Central memory CD8-positive, alpha-beta T cell (primary cell): ENCODE data around the gene KIZ.
A peak's percentile ranks its signal among the peaks of the same experiment; 100 is the strongest.

Source experiments
- ATAC-seq: fragments of 150-1000 bp; cut with Tn5 transposase; replicated peaks from 2 replicates; pipeline ENCODE4 v1.10.0; 2022; ENCODE audit warnings: mild to moderate bottlenecking, moderate FRiP score, moderate number of reproducible peaks; ENCODE audit not compliant: poor library complexity, severe bottlenecking; ENCODE audit errors: extremely low read depth
- DNase-seq, 2 donors: peaks; one replicate each; pipeline ENCODE4 v3.0.0; 2021; ENCODE audit warnings: low spot score in 2 of 2
- H3K27ac Mint-ChIP-seq: one replicate; pipeline ENCODE4 v1.8.0; 2022; ENCODE audit warnings: low read depth, mild to moderate bottlenecking, moderate library complexity, mixed read lengths
- H3K27me3 Mint-ChIP-seq: one replicate; pipeline ENCODE4 v1.8.0; 2022; ENCODE audit warnings: mixed read lengths
- H3K36me3 Mint-ChIP-seq: one replicate; pipeline ENCODE4 v1.8.0; 2022; ENCODE audit warnings: mild to moderate bottlenecking, moderate library complexity, mixed read lengths; ENCODE audit not compliant: insufficient read depth
- H3K4me1 Mint-ChIP-seq: one replicate; pipeline ENCODE4 v1.8.0; 2022; ENCODE audit warnings: mixed read lengths
- H3K4me3 Mint-ChIP-seq: one replicate; pipeline ENCODE4 v1.8.0; 2022; ENCODE audit warnings: mild to moderate bottlenecking, moderate library complexity, mixed read lengths
- H3K9me3 Mint-ChIP-seq: one replicate; pipeline ENCODE4 v1.8.0; 2022; ENCODE audit warnings: mixed read lengths

The KIZ gene

DNA sequence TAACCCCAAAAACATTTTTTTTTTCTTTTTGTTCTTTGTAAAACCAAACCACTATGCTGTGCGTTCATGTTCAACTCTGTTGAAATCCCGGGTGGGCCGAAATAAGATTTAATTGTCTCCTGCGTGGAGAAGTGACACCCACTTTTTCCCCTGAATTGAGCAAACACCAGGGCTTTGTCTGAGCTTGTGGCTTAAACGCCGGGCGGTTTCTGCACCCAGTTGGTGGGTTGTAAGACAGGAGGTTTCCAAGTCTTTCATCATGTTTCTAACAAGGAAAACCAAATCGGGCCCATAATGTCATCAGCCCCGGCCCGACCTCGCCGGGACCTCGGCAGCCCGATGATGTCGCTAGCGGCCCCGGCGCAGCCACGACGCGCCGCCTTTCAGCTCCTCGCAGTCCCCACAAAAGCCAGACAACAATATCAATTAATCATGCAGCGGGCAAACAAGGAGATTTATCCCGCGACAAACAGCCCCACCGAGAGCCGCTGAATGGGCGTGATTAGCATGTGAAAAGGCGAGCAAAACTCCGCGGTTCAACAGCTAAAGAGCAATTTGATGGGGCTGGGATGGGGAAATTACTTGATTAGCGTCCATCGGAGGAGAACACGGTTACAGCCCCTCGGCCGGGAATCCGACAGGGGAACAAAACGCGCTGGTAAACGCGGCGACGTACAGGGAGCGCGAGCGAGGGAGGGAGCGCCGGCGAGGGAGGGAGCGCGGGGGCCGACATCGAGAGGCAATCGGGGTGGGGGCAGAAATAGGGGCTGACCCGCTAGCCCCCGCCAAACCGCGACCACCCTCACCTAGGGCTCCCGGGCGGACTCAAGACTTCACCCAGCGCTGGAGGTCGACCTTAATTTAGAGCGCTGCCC, 25.1 kb upstream of the KIZ start:
- H3K4me3 Mint-ChIP-seq = peak overlapping the region; percentile 94
- peaks cover 20% of the 10 kb centered on the region for H3K4me1 Mint-ChIP-seq
- no peaks in the 10 kb centered on the region for H3K9me3 Mint-ChIP-seq
- peak overlapping the region; percentile 93 for H3K27ac Mint-ChIP-seq
- peak; percentile 25 for ATAC-seq
- peaks cover 67% of the 10 kb centered on the region for H3K27me3 Mint-ChIP-seq
- DNase-seq = peak in 1 of 2 donors; percentile 18
- H3K36me3 Mint-ChIP-seq = peaks cover 18% of the 10 kb centered on the region

DNA sequence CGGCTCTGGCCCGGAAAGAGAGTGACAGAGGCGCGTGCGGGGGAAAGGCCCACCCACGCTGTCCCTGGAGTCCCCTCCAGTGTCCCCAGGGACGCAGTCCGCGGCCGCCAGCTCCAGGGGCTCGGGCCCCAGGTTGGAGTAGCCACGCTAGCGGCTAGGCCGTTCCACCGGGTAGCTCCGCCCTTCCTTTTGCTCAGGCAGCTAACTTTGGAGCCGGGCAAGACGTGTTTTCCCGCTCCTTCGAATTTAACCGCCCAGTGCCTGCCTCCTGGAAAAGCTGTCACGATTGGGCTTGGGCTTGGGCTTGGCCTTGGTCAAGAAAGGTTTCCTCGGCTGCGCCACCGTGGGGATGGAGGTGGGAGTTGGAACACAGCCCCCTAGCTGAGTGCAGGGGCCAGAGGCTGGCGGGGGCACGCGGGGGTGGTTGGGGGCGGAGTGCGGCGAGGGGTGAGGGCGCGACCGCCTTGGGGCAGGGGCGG, 24.4 kb upstream of the KIZ start:
- no peaks in the 10 kb centered on the region for H3K9me3 Mint-ChIP-seq
- H3K4me1 Mint-ChIP-seq = peaks cover 26% of the 10 kb centered on the region
- H3K27ac Mint-ChIP-seq = peak overlapping the region; percentile 93
- H3K4me3 Mint-ChIP-seq = peak overlapping the region; percentile 94
- H3K36me3 Mint-ChIP-seq = peaks cover 20% of the 10 kb centered on the region
- DNase-seq = no peak
- no peak for ATAC-seq
- peaks cover 67% of the 10 kb centered on the region for H3K27me3 Mint-ChIP-seq

DNA sequence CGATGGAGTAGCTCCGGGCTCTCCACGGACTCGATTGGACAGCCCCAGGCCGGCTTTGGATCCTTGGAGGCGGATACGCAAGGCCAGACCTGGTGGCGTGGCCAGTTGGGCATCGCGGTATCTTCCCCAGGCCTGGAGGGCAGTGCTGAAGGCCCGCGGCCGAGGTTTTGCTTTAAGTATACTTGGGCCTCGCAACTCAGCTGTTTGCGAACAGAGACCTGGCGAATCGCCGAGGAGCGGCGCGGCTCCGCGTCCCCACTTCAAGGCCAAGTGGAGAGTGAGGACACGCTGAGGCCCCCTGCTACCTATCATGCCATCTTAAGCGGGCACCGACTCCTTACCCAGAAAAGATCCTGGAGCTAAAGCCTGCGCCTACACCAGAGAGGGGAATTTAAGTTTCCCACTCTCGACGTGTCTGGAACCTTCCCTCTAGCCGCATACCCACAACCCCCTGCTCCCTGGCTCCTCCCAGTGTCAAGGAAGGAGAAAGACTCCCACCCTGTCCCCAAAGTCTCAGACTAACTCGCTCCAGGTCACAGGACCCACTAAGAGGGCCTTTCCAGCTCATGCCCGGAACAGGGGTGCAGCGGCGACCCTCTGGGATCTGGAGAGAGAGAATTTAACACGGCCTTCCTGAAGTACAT, 23.8 kb upstream of the KIZ start:
- Mint-ChIP-seq H3K4me3 (peak overlapping the region; percentile 94), H3K27ac (peak overlapping the region; percentile 44), H3K27me3 (peaks cover 66% of the 10 kb centered on the region), H3K4me1 (peaks cover 26% of the 10 kb centered on the region), H3K36me3 (peaks cover 20% of the 10 kb centered on the region), H3K9me3 (no peaks in the 10 kb centered on the region)
- no peak for ATAC-seq
- no peak for DNase-seq

DNA sequence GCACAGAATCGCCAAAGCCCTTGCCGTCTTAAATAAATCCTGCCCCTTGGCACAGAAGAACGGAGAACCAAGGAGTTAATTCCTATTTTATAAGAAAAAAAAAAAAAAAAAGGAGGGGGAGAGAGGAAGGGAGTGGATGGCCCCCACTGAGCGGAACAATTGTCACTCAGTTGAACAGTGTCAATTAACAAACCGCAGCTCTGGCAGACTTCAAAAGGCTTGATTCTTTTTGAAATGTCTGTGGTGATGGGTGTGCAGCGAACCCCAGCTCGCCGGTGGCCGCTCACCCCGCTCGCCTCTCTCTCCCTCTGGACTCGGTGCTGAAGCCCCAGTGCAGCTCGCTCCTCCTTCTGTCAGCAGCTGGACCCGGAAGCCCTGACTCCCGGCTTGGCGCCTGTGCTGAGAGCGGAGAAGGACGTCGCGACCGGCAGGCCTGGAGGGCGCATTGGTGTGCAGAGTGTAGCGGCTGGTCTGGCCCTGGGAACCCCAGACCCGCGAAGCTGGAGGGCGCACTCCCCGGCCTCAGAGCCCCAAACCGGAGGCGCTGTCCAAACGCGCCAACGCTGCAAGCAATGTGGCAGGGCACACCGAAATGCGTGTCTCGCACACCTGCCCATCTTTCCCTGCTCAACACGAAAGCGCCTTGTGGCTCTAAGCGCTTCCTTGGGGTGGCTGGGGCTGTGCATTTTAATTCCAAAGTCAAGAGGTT, 23.1 kb upstream of the KIZ start:
- ATAC-seq = peak; percentile 72
- peak in 1 of 2 donors; percentile 44 for DNase-seq
- H3K4me1 Mint-ChIP-seq = peaks cover 26% of the 10 kb centered on the region
- peak overlapping the region; percentile 94 for H3K4me3 Mint-ChIP-seq
- H3K27ac Mint-ChIP-seq = peak overlapping the region; percentile 44
- peaks cover 68% of the 10 kb centered on the region for H3K27me3 Mint-ChIP-seq
- peaks cover 20% of the 10 kb centered on the region for H3K36me3 Mint-ChIP-seq
- H3K9me3 Mint-ChIP-seq = no peaks in the 10 kb centered on the region

DNA sequence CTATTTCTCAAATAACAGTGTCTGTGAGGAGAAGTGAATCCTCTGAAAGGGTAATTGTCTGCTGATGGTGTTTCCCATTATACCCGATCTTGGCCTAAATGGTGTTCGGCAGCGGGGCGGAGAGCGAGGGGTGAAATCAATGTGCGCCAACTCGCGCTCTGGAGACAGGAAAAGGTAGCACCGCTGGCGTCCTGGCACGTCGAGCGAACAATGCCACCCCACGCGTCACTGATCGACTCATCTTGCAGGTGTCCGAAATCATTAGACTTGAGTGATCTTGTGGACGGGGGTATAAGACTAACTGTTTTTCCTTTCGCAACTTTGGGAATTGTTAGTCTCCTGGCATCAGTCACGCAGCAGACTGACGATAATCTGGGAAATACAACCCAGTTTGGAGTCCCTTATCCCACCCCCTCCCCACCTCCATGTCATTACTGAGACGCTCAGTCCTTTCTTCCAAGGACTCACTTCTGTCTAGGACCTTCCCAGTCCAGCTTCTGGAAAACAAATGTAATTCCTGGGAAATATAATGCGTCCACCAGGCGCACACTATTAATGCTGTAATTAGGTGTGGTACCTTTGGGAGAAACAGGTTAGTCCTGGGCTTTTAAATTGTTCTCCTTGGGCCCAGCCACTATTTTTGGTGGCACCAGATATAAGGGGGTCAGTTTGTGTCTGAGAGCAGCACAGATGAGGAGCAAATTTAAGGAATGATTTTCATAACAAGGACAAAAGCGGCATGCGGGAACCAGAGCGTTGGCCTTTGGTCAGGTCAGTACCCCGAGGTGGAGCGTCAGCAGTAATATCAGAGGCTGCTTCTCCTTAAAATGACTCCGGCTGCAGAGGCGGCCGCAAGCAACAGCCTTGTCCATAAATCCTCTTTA, 22.1 kb upstream of the KIZ start:
- Mint-ChIP-seq H3K9me3 (no peaks in the 10 kb centered on the region), H3K4me1 (peaks cover 26% of the 10 kb centered on the region), H3K36me3 (peaks cover 17% of the 10 kb centered on the region), H3K4me3 (peak overlapping the region; percentile 94), H3K27me3 (peaks cover 62% of the 10 kb centered on the region), H3K27ac (no peak overlapping the region)
- no peak for ATAC-seq
- no peak for DNase-seq

DNA sequence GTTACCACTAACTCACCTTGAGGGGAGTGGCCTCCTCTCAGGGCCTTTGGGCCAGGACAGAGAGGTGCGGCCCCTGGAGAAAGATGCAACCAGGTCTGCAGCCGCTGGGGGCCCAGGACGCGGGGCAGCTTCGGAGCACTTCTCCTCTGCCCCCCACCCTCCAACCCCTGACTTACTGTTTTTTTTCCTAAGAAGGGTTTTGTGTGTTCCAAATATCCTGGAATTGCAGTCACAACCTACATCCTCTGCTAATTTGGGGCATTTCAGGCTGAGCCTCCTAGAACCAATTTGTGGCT, 21.5 kb upstream of the KIZ start:
- Mint-ChIP-seq H3K27ac (no peak overlapping the region), H3K27me3 (peaks cover 60% of the 10 kb centered on the region), H3K4me1 (peaks cover 26% of the 10 kb centered on the region)

DNA sequence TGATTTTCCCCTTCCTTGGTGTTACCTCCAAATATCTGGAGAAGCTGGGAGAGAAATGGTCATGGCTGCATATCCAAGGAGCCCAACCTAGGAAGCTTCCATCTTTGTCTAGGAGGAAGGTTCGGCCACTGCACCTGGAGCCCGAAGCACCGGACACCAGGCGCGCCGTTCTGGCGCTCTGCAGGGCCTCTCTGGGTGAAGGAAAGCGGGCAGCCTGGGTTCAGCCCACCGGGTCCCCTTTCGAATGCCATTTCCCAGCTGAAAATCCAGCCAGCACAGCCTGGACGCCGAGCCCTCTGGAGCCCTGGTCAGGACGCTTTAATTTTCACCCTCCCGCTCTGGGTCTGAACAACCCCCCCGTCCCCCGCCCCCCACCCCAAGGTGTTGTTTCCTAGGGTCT, 21.0 kb upstream of the KIZ start:
- Mint-ChIP-seq H3K4me3 (no peak overlapping the region), H3K27me3 (peaks cover 63% of the 10 kb centered on the region), H3K27ac (no peak overlapping the region), H3K36me3 (peaks cover 15% of the 10 kb centered on the region), H3K9me3 (no peaks in the 10 kb centered on the region), H3K4me1 (peaks cover 26% of the 10 kb centered on the region)
- no peak for ATAC-seq
- DNase-seq = no peak

More for the DNA sequence above, 21.5 kb upstream of the KIZ start:
- Mint-ChIP-seq H3K36me3 (peaks cover 15% of the 10 kb centered on the region), H3K4me3 (peak overlapping the region; percentile 94), H3K9me3 (no peaks in the 10 kb centered on the region)
- DNase-seq (no peak), ATAC-seq (no peak)

DNA sequence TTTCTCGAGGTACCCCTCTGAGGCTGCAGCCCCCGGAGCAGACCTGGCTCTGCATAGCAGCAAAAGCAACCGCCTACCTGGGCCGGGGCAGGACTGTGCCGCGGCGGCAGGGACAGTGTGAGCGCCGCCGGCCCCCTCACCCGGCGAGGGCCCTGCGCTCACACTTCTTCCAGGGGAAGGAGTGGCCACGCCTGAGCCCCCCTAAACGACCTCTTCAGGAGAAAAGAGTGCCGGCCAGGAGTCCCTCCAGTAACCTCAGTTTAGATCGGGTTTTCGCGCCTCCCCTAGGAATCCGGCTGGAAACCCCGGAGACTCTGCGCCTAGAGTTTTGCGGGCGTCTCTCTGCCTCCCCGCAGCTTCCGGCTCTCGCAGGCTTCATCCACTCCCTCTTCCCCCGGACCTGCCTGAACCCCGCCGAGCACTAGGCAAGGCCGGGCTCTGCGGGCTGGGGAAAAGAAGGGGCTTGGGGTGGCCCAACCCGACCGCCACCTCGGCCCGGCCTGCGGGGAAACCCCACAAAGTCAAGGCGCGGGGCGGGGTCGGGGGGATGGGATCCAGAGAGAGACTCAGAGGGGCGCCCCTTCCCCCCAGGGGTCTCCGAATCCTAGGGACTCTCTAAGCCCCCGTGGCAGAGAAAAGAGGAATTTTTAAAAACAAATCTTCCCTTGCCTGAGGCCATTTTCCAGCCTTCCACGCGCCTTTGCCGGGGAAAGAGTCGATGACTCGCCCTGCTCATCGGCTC, 20.3 kb upstream of the KIZ start:
- Mint-ChIP-seq H3K4me1 (peaks cover 23% of the 10 kb centered on the region), H3K27me3 (peaks cover 67% of the 10 kb centered on the region), H3K9me3 (no peaks in the 10 kb centered on the region), H3K4me3 (peak overlapping the region; percentile 46), H3K36me3 (peaks cover 10% of the 10 kb centered on the region), H3K27ac (no peak overlapping the region)
- DNase-seq = no peak
- ATAC-seq = no peak

DNA sequence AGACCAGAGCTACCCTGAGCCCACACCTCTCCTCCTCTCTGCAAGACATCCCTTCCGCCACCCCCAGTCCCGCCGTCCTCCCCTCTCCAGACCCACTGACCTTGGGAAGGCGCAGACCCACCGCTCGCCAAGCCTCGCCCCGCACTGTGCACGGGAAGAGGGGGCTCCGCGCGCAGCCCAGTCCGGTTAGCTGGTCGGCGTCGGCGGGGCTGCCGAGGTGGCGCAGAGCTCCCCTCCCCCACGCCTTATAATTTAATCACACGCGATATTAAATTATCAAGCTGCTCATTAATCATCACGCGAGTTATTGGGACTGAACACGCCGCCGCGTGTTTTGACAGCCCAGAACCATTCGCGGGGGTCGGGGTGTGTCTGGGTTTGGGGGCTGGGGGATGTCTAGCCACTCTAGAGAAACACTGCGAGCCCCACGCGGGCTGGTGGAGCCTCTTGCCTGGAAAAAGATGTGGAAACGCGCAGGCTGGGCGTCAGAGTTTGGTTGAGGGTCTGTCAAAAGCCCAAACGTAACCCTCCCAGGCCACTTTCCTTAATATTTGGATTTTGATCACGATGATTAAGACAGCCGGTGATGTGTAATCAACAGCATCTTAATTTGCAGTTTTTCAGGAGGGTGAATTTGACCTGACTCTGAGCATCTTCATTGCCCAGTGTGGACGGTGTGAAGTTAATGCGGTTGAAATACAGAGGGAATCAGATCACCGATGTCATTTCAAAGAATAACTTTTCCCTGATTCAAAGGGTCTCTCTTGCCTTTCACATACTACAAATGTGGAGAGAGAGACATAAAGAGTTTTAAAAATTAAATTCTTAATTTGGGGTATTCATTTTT, 19.5 kb upstream of the KIZ start, which contains the start of gene LINC00237:
LINC00237 (minus strand) TSS at position 188 of the 847 bp plus-strand sequence.
- H3K36me3 Mint-ChIP-seq = peaks cover 8% of the 10 kb centered on the region
- peaks cover 62% of the 10 kb centered on the region for H3K27me3 Mint-ChIP-seq
- DNase-seq (no peak), ATAC-seq (no peak)
- peaks cover 18% of the 10 kb centered on the region for H3K4me1 Mint-ChIP-seq
- no peak within 1 kb of the TSS for H3K27ac Mint-ChIP-seq
- H3K9me3 Mint-ChIP-seq = no peaks in the 10 kb centered on the region
- peak within 1 kb of the TSS; percentile 46 for H3K4me3 Mint-ChIP-seq

DNA sequence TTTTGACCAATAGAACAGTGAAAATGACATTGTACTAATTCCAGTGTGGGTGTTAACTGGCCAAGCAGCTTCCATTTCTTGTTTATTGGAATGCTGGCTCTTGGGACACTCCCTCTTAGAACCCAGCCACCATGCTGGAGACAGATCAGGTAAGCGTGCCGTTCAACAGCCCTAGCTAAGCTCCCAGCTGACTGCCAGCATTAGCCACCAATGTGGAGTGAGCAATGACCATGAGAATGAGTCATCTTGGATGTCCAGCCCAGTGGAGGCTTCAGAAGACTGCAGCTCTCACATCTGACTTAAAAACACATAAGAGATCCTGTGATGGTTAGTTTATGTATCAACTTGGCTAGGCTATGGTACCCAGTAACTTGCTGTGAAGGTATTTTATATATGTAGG, 16.7 kb upstream of the KIZ start:
- Mint-ChIP-seq H3K4me3 (no peak overlapping the region), H3K9me3 (no peaks in the 10 kb centered on the region), H3K4me1 (peaks cover 6% of the 10 kb centered on the region), H3K27me3 (peaks cover 54% of the 10 kb centered on the region), H3K36me3 (peaks cover 5% of the 10 kb centered on the region), H3K27ac (no peak overlapping the region)
- DNase-seq (no peak), ATAC-seq (no peak)

DNA sequence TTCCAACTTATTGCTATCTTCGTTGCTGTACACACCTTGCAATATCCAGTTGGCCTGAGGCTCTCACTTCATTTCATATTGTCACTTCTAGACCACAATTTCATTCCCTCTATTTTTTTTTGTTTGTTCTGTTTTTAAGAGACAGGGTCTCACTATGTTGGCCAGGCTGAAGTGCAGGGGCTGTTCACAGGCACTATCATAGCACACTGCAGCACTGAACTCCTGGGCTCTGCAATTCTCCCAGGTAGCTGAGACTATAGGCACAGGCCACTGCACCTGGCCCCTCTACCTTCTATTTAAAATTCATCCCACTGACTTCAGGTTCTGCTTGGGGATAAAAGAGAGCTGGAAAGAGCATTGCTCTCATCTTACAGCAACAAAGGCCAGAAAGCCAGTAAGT, 15.1 kb upstream of the KIZ start:
- Mint-ChIP-seq H3K27me3 (peaks cover 45% of the 10 kb centered on the region), H3K4me1 (peaks cover 5% of the 10 kb centered on the region), H3K36me3 (peaks cover 3% of the 10 kb centered on the region), H3K9me3 (no peaks in the 10 kb centered on the region), H3K4me3 (no peak overlapping the region), H3K27ac (no peak overlapping the region)
- no peak for ATAC-seq
- DNase-seq = no peak
